ENCODE results near the gene SFMBT2. TPM values are rescaled to one million over a fixed set of nuclear protein-coding genes. Genes with fewer than 3 reads are reported as not detected.

The SFMBT2 gene
- total and polyA plus RNA-seq, 12 donors, result 3.7 to 17.9 (median 12.7) TPM

GRCh38 chr10:7162331-7162730 is 248.5 kb downstream of the SFMBT2 start:
- H3K4me3 ChIP-seq, result no peak overlapping the region
- no peaks in the 10 kb centered on the region for H3K27me3 ChIP-seq
- no peaks in the 10 kb centered on the region for H3K9me3 ChIP-seq (replicated peaks in 1 of 3)
- DNase-seq, result no peak
- intact Hi-C loops (cut with DNase I), result no loop called here
- 95% methylated on average over 6 to 8 of the region's 8 CpGs for whole genome bisulfite sequencing, 4 donors
- TF ChIP-seq CTCF (IDR thresholded peaks at IDR 0.05) (no peak), POLR2A (IDR thresholded peaks at IDR 0.05) (no peak)
- no peak overlapping the region for H3K27ac ChIP-seq
- H3K36me3 ChIP-seq (replicated peaks in 1 of 2), result peaks cover 0 to 11% of the 10 kb centered on the region in 2 donors
- no peaks in the 10 kb centered on the region for H3K4me1 ChIP-seq (replicated peaks in 1 of 2)

DNA sequence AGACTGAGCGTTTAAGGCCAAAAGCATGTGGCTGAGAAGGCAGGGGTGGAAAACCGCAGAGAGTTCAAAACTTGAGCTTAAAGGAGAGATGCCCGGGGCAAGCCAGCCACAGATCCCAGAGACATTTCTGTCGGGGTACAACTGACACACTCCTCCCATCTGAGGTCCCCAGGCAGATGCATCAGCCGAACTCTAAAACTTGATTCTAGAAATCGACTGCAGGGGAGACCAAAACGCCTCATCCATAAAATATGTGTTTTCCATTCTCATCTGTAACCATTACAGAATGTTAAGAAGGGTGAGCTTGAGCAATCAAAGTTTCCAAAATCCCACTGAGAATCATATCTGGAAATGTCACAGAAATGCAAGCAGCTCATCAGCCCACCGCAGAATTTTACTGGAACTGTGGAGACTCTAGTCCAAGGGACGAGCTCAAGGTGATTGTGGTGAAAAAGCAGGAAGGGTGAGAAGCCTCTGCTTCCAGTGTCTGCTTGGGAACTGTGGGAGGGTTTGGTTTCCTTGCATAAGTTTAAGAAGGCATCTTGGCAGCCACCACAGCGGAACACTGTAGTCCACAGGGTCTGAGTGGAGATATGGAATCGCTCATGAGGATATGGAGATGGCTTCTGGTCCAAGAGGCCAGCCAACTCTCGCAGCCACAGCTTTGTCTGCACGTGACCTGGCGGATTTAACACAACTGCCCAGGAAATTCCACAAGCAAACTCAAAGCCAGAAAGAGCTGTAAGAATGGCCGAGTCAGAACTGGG is 249.2 kb downstream of the SFMBT2 start:
- TF ChIP-seq POLR2A (IDR thresholded peaks at IDR 0.05) (no peak), CTCF (IDR thresholded peaks at IDR 0.05) (no peak)
- intact Hi-C loops (cut with DNase I), result no loop called here
- H3K9me3 ChIP-seq (replicated peaks in 1 of 3), result no peaks in the 10 kb centered on the region
- no peak overlapping the region for H3K27ac ChIP-seq
- DNase-seq, result peak in 4 of 7 donors; percentile 19 to 65 (median 24)
- H3K36me3 ChIP-seq (replicated peaks in 1 of 2), result peaks cover 0 to 11% of the 10 kb centered on the region in 2 donors
- WGBS, 4 donors, result 78 to 89% (median 87%) methylated on average over 15 of the region's 15 CpGs
- no peak overlapping the region for H3K4me3 ChIP-seq
- H3K4me1 ChIP-seq (replicated peaks in 1 of 2), result no peaks in the 10 kb centered on the region
- H3K27me3 ChIP-seq, result no peaks in the 10 kb centered on the region

GRCh38 chr10:7159928-7160327 is 250.9 kb downstream of the SFMBT2 start:
- intact Hi-C loops (cut with DNase I), result no loop called here
- Histone ChIP-seq H3K27ac (no peak overlapping the region), H3K4me3 (no peak overlapping the region), H3K36me3 (replicated peaks in 1 of 2) (peaks cover 0 to 8% of the 10 kb centered on the region in 2 donors), H3K4me1 (replicated peaks in 1 of 2) (no peaks in the 10 kb centered on the region), H3K9me3 (replicated peaks in 1 of 3) (no peaks in the 10 kb centered on the region), H3K27me3 (no peaks in the 10 kb centered on the region)
- TF ChIP-seq POLR2A (IDR thresholded peaks at IDR 0.05) (no peak), CTCF (IDR thresholded peaks at IDR 0.05) (no peak)
- DNase-seq, result no peak
- WGBS, 4 donors, result 77 to 89% (median 81%) methylated on average over 5 of the region's 5 CpGs

- 88 to 89% (median 88%) methylated on average over 5 of the region's 5 CpGs for WGBS, 4 donors
- no peaks in the 10 kb centered on the region for H3K9me3 ChIP-seq (replicated peaks in 1 of 3)
- peaks cover 0 to 8% of the 10 kb centered on the region in 2 donors for H3K36me3 ChIP-seq (replicated peaks in 1 of 2)
- TF ChIP-seq CTCF (IDR thresholded peaks at IDR 0.05) (no peak), POLR2A (IDR thresholded peaks at IDR 0.05) (no peak)
- H3K27me3 ChIP-seq, result no peaks in the 10 kb centered on the region
- DNase-seq, result no peak
- H3K27ac ChIP-seq, result no peak overlapping the region
- intact Hi-C loops (cut with DNase I), result no loop called here
- H3K4me3 ChIP-seq, result no peak overlapping the region
- H3K4me1 ChIP-seq (replicated peaks in 1 of 2), result no peaks in the 10 kb centered on the region
Measured at GRCh38 chr10:7159517-7159916, 251.3 kb downstream of the SFMBT2 start.
